IPS DF 6.9 (cell line): ENCODE measurements around the gene CMAS.
"Not testable (repeated sequence)": the region's sequence is repeated elsewhere in the genome, so short reads cannot be mapped to it uniquely, and the experiment has no call there.

Source experiments
- DNase-seq: peaks from one replicate; pipeline ENCODE4 v3.0.0-alpha.2; 2013; ENCODE audit warnings: low read depth, low spot score
- H3K27ac ChIP-seq: one replicate; pipeline ENCODE4 v1.5.1; 2013; ENCODE audit warnings: low read length, control low read depth
- H3K27me3 ChIP-seq: 2 replicates; pipeline ENCODE4 v1.6.1; 2013; ENCODE audit warnings: mild to moderate bottlenecking, low read length; ENCODE audit not compliant: control insufficient read depth, insufficient read depth
- H3K36me3 ChIP-seq: 2 replicates; pipeline ENCODE4 v1.6.1; 2013; ENCODE audit warnings: low read length; ENCODE audit not compliant: control insufficient read depth, insufficient read depth
- H3K4me1 ChIP-seq: 2 replicates; pipeline ENCODE4 v1.6.1; 2013; ENCODE audit warnings: low read length; ENCODE audit not compliant: control insufficient read depth, insufficient read depth
- H3K4me3 ChIP-seq: 2 replicates; pipeline ENCODE4 v1.5.1; 2013; ENCODE audit warnings: mild to moderate bottlenecking, low read length
- H3K9me3 ChIP-seq: 2 replicates; pipeline ENCODE4 v1.6.1; 2013; ENCODE audit warnings: low read length, inconsistent platforms; ENCODE audit not compliant: control insufficient read depth, insufficient read depth
- whole genome bisulfite sequencing: extraction: QIAGEN DNeasy Blood & Tissue Kit; methylation state at CpG from one replicate; pipeline ENCODE4 v1.1.7; 2013; ENCODE audit warnings: mixed read lengths, missing lambda C conversion rate; ENCODE audit not compliant: insufficient read length, insufficient coverage; 5-methylcytosine and 5-hydroxymethylcytosine counted together

CMAS gene

GRCh38 chr12:22046968-22047390, 961 bp downstream of the CMAS start:
- DNase-seq, result no peak
- H3K27ac ChIP-seq, result no peak overlapping the region
- no peaks in the 10 kb centered on the region for H3K9me3 ChIP-seq
- H3K4me1 ChIP-seq, result peaks cover 2% of the 10 kb centered on the region; the same call in 1 of the 2 replicates
- H3K4me3 ChIP-seq, result peak overlapping the region; percentile 92; the same call in 1 of the 2 replicates
- no CpG with 5 or more reads among the region's 6 CpGs for WGBS
- no peaks in the 10 kb centered on the region for H3K36me3 ChIP-seq
- no peaks in the 10 kb centered on the region for H3K27me3 ChIP-seq

GRCh38 chr12:22047494-22047893, 1.5 kb downstream of the CMAS start:
- DNase-seq, result no peak
- Histone ChIP-seq H3K36me3 (no peaks in the 10 kb centered on the region), H3K4me1 (peaks cover 2% of the 10 kb centered on the region; the same call in 1 of the 2 replicates), H3K27me3 (no peaks in the 10 kb centered on the region), H3K9me3 (no peaks in the 10 kb centered on the region), H3K4me3 (no peak overlapping the region; the same call in 1 of the 2 replicates), H3K27ac (no peak overlapping the region)
- no CpG with 5 or more reads among the region's 2 CpGs for WGBS

GRCh38 chr12:22048351-22049041, 2.5 kb downstream of the CMAS start:
- WGBS, result no CpG with 5 or more reads among the region's 4 CpGs
- H3K4me1 ChIP-seq, result peaks cover 2% of the 10 kb centered on the region; the same call in 1 of the 2 replicates
- H3K4me3 ChIP-seq, result no peak overlapping the region
- DNase-seq, result peak; percentile 29
- H3K27me3 ChIP-seq, result no peaks in the 10 kb centered on the region
- H3K9me3 ChIP-seq, result no peaks in the 10 kb centered on the region
- no peaks in the 10 kb centered on the region for H3K36me3 ChIP-seq
- no peak overlapping the region for H3K27ac ChIP-seq

- WGBS, result no CpG with 5 or more reads among the region's 4 CpGs
- Histone ChIP-seq H3K9me3 (no peaks in the 10 kb centered on the region), H3K27ac (no peak overlapping the region), H3K4me1 (peaks cover 2% of the 10 kb centered on the region; the same call in 1 of the 2 replicates), H3K27me3 (no peaks in the 10 kb centered on the region), H3K36me3 (no peaks in the 10 kb centered on the region), H3K4me3 (no peak overlapping the region)
- DNase-seq, result no peak
Measured at GRCh38 chr12:22050078-22050477, 4.1 kb downstream of the CMAS start.

GRCh38 chr12:22051114-22051698, 5.2 kb downstream of the CMAS start:
- no peaks in the 10 kb centered on the region for H3K27me3 ChIP-seq
- DNase-seq, result no peak
- peaks cover 2% of the 10 kb centered on the region; the same call in 1 of the 2 replicates for H3K4me1 ChIP-seq
- no peak overlapping the region for H3K27ac ChIP-seq
- no peak overlapping the region for H3K4me3 ChIP-seq
- H3K36me3 ChIP-seq, result no peaks in the 10 kb centered on the region; the same call in 1 of the 2 replicates
- no peaks in the 10 kb centered on the region for H3K9me3 ChIP-seq

GRCh38 chr12:22052994-22053393, 7.0 kb downstream of the CMAS start:
- H3K27ac ChIP-seq, H3K36me3 ChIP-seq, H3K4me1 ChIP-seq, H3K4me3 ChIP-seq, DNase-seq, H3K27me3 ChIP-seq, H3K9me3 ChIP-seq: not testable (repeated sequence)
- WGBS, result no CpG with 5 or more reads among the region's 6 CpGs

GRCh38 chr12:22054155-22054554, 8.1 kb downstream of the CMAS start:
- H3K4me3 ChIP-seq, result no peak overlapping the region
- H3K4me1 ChIP-seq, result no peaks in the 10 kb centered on the region
- no peak overlapping the region for H3K27ac ChIP-seq
- no peaks in the 10 kb centered on the region; the same call in 1 of the 2 replicates for H3K36me3 ChIP-seq
- H3K27me3 ChIP-seq, result no peaks in the 10 kb centered on the region
- no CpG with 5 or more reads among the region's 3 CpGs for WGBS
- H3K9me3 ChIP-seq, result no peaks in the 10 kb centered on the region
- DNase-seq, result no peak

GRCh38 chr12:22056607-22057006, 10.6 kb downstream of the CMAS start:
- no peaks in the 10 kb centered on the region; the same call in 1 of the 2 replicates for H3K36me3 ChIP-seq
- WGBS, result no CpG with 5 or more reads among the region's 2 CpGs

GRCh38 chr12:22059976-22060647, 14.1 kb downstream of the CMAS start:
- DNase-seq, result no peak
- no peaks in the 10 kb centered on the region; the same call in 1 of the 2 replicates for H3K36me3 ChIP-seq

More at GRCh38 chr12:22056607-22057006, 10.6 kb downstream of the CMAS start:
- Histone ChIP-seq H3K27ac (no peak overlapping the region), H3K4me1 (no peaks in the 10 kb centered on the region), H3K27me3 (no peaks in the 10 kb centered on the region), H3K4me3 (no peak overlapping the region), H3K9me3 (no peaks in the 10 kb centered on the region)
- DNase-seq, result no peak

GRCh38 chr12:22064968-22065367, 18.9 kb downstream of the CMAS start:
- no peaks in the 10 kb centered on the region; the same call in 1 of the 2 replicates for H3K36me3 ChIP-seq
- H3K4me3 ChIP-seq, result no peak overlapping the region
- no peak for DNase-seq
- no peak overlapping the region for H3K27ac ChIP-seq
- no peaks in the 10 kb centered on the region for H3K9me3 ChIP-seq
- no peaks in the 10 kb centered on the region for H3K27me3 ChIP-seq
- H3K4me1 ChIP-seq, result no peaks in the 10 kb centered on the region
- no CpG with 5 or more reads among the region's 4 CpGs for WGBS

More at GRCh38 chr12:22059976-22060647, 14.1 kb downstream of the CMAS start:
- Histone ChIP-seq H3K4me3 (no peak overlapping the region), H3K27ac (no peak overlapping the region), H3K27me3 (no peaks in the 10 kb centered on the region), H3K9me3 (no peaks in the 10 kb centered on the region), H3K4me1 (no peaks in the 10 kb centered on the region)
- WGBS, result no CpG with 5 or more reads among the region's 2 CpGs
